Peyer's patch (tissue), 4 donors: ENCODE results near the gene PTPRE. TPM values are rescaled to one million over a fixed set of nuclear protein-coding genes. Genes with fewer than 3 reads are reported as not detected.

Experiments
- DNase-seq, 3 donors: peaks; one replicate each; pipeline ENCODE4 v3.0.0-alpha.2; 2017 to 2019
- H3K27ac ChIP-seq, 4 donors: fragments of 200-600 bp; sonication (generic); one replicate each; pipeline ENCODE4 v1.5.1; 2016 to 2019
- H3K27me3 ChIP-seq, 2 donors: fragments of 200-600 bp; sonication (generic); one replicate each; pipeline ENCODE4 v1.5.1; 2019
- H3K36me3 ChIP-seq, 3 donors: fragments of 200-600 bp; sonication (generic); one replicate each; pipeline ENCODE4 v1.5.1; 2016 to 2019
- H3K4me1 ChIP-seq, 4 donors: fragments of 200-600 bp; sonication (generic); one replicate each; pipeline ENCODE4 v1.5.1; 2016 to 2019
- H3K4me3 ChIP-seq, 4 donors: fragments of 200-600 bp; sonication (generic); 1 replicate in 3 of 4; 2 replicates in 1 of 4; pipeline ENCODE4 v1.5.1; 2016 to 2019; ENCODE audit warnings: mild to moderate bottlenecking in 1 of 4
- H3K9me3 ChIP-seq, 4 donors: fragments of 200-600 bp; sonication (generic); one replicate each; pipeline ENCODE4 v1.5.1; 2016 to 2019; ENCODE audit warnings: mild to moderate bottlenecking in 1 of 4
- POLR2A ChIP-seq, 2 donors: fragments of 450-650 bp; IDR thresholded peaks; one replicate each; pipeline ENCODE4 v1.5.1; 2017; ENCODE audit warnings: antibody characterized with exemption in 2 of 2, mild to moderate bottlenecking in 2 of 2, moderate library complexity in 2 of 2
- total RNA-seq, 4 donors: library from RNA; depleted of rRNA; stranded (reverse); fragments of >200 nt; gene quantifications; one replicate each; pipeline ENCODE4 v1.1.0, GENCODE V29; 2016
- TF ChIP-seq, protein P1 (sequence below), 6 experiments: fragments of 450-650 bp in 4 of 6; fragments of 200-600 bp in 2 of 6; sonication (generic) in 1 of 6; IDR thresholded peaks; one replicate each; pipeline ENCODE4 v1.5.1; 2017 to 2019; ENCODE audit warnings: antibody characterized with exemption in 6 of 6, mild to moderate bottlenecking in 3 of 6, moderate library complexity in 1 of 6

Gene PTPRE
- total RNA-seq, 4 donors from 2014 or later = 24.0 to 48.7 (median 35.4) TPM

DNA sequence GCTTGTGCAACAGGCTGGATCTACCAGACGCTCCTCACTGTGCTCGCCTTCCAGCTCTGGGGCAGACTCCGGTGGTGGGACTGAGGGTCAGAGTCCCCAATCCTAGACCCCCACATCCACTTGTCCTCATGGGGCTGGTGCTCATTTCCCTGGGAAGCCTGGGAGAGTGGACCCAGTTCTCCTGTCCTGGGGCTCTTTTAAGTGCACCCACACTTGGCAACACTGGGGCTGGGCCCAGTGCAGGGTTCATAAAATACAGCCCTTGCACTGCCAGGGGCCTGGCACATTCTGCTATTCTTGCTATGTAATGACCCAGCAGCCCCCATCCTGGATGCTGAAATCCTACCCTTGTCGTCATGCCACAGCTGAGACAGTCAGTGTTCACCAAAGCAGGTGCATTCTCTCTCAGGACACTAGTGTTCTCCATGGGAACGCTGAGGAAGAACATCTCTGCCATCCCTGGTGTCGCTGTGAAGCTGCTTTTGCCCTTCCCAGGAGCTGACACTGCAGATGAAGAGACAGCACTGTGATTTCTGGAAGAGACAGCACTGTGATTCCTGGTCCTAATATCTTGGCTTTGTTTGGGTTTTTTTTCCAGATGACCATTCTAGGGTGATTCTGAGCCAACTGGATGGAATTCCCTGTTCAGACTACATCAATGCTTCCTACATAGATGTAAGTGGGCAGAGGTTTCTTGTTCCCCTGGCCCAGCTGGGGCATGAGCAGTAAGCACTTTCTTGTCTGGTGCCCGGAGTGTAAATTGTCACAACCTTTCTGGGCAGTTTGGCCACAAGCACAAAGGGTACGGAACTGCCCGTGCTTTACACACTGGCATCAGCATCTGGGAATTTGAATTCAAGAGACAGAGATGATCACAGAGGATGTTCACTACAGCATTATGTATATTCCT is 153.7 kb downstream of the PTPRE start:
- H3K4me3 ChIP-seq = no peak overlapping the region
- H3K27me3 ChIP-seq = no peaks in the 10 kb centered on the region
- H3K9me3 ChIP-seq = no peaks in the 10 kb centered on the region
- peaks cover 3 to 25% (median 24%) of the 10 kb centered on the region in 4 donors for H3K4me1 ChIP-seq
- TF ChIP-seq POLR2A (IDR thresholded peaks at IDR 0.05) = no peak
- TF ChIP-seq, protein P1, sequence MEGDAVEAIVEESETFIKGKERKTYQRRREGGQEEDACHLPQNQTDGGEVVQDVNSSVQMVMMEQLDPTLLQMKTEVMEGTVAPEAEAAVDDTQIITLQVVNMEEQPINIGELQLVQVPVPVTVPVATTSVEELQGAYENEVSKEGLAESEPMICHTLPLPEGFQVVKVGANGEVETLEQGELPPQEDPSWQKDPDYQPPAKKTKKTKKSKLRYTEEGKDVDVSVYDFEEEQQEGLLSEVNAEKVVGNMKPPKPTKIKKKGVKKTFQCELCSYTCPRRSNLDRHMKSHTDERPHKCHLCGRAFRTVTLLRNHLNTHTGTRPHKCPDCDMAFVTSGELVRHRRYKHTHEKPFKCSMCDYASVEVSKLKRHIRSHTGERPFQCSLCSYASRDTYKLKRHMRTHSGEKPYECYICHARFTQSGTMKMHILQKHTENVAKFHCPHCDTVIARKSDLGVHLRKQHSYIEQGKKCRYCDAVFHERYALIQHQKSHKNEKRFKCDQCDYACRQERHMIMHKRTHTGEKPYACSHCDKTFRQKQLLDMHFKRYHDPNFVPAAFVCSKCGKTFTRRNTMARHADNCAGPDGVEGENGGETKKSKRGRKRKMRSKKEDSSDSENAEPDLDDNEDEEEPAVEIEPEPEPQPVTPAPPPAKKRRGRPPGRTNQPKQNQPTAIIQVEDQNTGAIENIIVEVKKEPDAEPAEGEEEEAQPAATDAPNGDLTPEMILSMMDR (IDR thresholded peaks at IDR 0.05) = no peak
- peaks cover 0 to 52% (median 0%) of the 10 kb centered on the region in 3 donors for H3K36me3 ChIP-seq
- peak in 1 of 3 donors; percentile 24 for DNase-seq
- H3K27ac ChIP-seq = peak overlapping the region in 1 of 4 donors; percentile 12

DNA sequence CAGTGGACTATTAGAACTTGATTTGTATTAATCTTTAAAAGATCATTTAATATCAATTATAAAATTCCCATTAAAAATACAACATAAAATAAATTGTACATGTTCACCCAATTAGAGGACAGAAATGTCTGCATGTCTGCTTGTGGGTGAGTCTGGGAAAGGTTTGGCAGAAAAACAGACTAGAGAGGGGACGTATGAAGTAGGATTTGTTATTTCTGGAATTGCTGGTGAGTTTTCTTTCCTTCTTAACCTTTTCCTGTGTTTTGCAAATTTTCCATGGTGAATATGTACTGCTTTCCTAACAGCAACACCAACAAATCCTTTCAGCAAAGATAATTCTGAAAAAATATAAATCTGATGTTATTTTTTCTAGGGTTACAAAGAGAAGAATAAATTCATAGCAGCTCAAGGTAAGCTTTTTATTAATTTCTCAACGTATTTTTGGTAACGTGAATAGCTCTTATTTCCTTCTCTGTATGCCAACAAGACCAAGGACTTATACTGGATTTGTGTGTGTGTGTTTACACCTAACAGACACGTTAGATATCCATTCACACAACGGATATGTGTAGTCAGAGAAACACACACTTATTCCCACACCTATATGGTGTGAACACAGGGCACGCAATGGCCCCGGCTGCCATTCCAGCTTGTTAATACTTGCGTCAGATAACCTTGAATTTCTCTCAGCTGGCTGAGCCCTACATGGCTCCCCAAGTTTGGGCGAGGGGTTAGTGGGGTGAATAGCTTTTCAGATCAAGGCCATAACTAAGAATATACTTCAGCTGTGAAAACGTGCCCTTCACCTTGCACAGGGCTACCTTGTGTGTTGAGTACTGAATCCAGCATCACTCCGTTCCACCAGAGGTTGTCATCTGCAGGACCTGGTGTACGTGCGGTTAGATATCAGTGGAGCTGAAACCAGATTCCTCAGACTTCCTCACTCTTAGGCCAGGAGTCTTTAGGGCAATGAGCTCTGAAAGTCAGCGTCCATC is 154.7 kb downstream of the PTPRE start:
- Histone ChIP-seq H3K27me3 (no peaks in the 10 kb centered on the region), H3K9me3 (no peaks in the 10 kb centered on the region), H3K36me3 (peaks cover 0 to 52% (median 0%) of the 10 kb centered on the region in 3 donors), H3K4me1 (peaks cover 3 to 32% (median 27%) of the 10 kb centered on the region in 4 donors), H3K27ac (peak overlapping the region; percentile 52 to 80 (median 71)), H3K4me3 (no peak overlapping the region)
- peak in 2 of 3 donors; percentile 14 to 18 for DNase-seq
- no peak for TF ChIP-seq POLR2A (IDR thresholded peaks at IDR 0.05)
- TF ChIP-seq, protein P1 (IDR thresholded peaks at IDR 0.05) = no peak

DNA sequence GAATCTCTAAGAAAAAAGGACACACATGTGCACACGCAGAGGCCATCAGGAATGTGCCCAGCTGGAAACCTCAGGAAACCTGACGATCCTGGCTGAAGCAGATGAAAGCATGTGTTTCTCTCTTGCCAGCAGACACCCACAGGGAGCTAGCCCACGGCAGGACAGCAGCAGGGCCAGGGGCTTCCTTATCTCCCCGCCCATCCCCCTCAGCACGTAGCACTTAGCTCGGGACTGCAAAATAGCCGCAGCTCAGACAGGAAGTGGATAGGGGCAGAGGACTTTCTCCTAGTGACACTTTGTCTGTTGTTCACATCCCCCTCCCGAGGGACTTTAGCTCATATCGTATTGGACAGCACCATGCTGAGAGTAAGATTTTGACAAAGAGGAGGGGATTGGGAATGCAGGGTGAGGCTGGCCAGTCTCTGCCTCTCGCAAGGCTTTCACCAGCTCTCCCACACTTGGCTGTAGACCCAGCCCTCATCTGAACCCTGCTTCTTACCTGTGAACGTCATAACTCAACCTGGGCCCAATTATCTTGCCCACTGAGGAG is 155.5 kb downstream of the PTPRE start:
- H3K9me3 ChIP-seq = no peaks in the 10 kb centered on the region
- peak overlapping the region; percentile 52 to 80 (median 71) for H3K27ac ChIP-seq
- peaks cover 3 to 32% (median 27%) of the 10 kb centered on the region in 4 donors for H3K4me1 ChIP-seq
- H3K27me3 ChIP-seq = no peaks in the 10 kb centered on the region
- H3K4me3 ChIP-seq = peak overlapping the region in 3 of 4 donors; percentile 11 to 22 (median 14)
- H3K36me3 ChIP-seq = peaks cover 0 to 52% (median 0%) of the 10 kb centered on the region in 3 donors
- DNase-seq = peak in 2 of 3 donors; percentile 53 to 55
- TF ChIP-seq, protein P1 (IDR thresholded peaks at IDR 0.05) = no peak
- no peak for TF ChIP-seq POLR2A (IDR thresholded peaks at IDR 0.05)

DNA sequence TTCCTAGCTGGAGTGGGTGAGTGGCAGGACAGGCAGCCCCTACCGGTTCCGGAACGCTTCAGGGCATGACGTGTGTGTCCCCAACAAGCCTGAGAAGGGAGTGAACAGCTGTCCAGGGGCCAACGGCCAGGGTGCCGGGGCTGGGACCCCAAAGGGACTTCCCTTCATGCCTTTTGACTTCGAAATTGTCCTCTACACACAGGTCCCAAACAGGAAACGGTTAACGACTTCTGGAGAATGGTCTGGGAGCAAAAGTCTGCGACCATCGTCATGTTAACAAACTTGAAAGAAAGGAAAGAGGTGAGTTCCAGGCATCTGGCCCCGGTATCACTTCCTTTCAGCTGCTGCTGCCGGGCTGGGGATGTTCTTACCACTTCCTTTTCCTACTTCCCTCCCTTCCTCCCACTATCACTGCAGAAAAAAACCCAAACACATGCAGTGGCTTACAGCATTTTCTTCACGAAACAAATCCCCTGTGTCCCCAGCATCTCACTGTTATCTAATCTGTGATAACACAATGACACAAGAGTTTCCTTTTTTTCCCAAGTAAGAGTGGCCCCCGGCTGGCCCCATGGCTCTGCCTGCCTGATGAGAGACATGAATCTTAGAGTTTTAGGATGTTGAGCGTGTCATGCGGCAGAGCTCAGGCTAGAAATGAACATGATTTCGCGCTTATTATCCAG is 156.1 kb downstream of the PTPRE start:
- peak overlapping the region; percentile 65 to 80 (median 72) for H3K27ac ChIP-seq
- H3K36me3 ChIP-seq = peaks cover 0 to 56% (median 0%) of the 10 kb centered on the region in 3 donors
- H3K27me3 ChIP-seq = no peaks in the 10 kb centered on the region
- peak overlapping the region in 3 of 4 donors; percentile 11 to 22 (median 14) for H3K4me3 ChIP-seq
- no peaks in the 10 kb centered on the region for H3K9me3 ChIP-seq
- peak in 2 of 3 donors; percentile 78 to 85 for DNase-seq
- TF ChIP-seq, protein P1 (IDR thresholded peaks at IDR 0.05) = no peak
- no peak for TF ChIP-seq POLR2A (IDR thresholded peaks at IDR 0.05)
- peaks cover 3 to 32% (median 27%) of the 10 kb centered on the region in 4 donors for H3K4me1 ChIP-seq
